ENCODE measurements around the gene TLR4. TPM values are rescaled to one million over a fixed set of nuclear protein-coding genes. Genes with fewer than 3 reads are reported as not detected.

TLR4 gene
- total RNA-seq, 1 donor from 2014 or later: 7.9 TPM

GRCh38 chr9:117757561-117758190 lies 53.5 kb downstream of the TLR4 start:
- no peak overlapping the region for H3K4me3 Mint-ChIP-seq (ENCODE audit: unreplicated experiment)
- TF ChIP-seq CTCF (IDR thresholded peaks at IDR 0.05; ENCODE audit: unreplicated experiment): no peak
- H3K27me3 Mint-ChIP-seq (ENCODE audit: unreplicated experiment): no peaks in the 10 kb centered on the region
- DNase-seq (ENCODE audit: low spot score): no peak
- H3K4me1 Mint-ChIP-seq (ENCODE audit: unreplicated experiment): no peaks in the 10 kb centered on the region
- H3K9me3 Mint-ChIP-seq (ENCODE audit: unreplicated experiment): no peaks in the 10 kb centered on the region
- no peak overlapping the region for H3K27ac Mint-ChIP-seq (ENCODE audit: unreplicated experiment)
- H3K36me3 Mint-ChIP-seq (ENCODE audit: low read depth, unreplicated experiment): no peaks in the 10 kb centered on the region

GRCh38 chr9:117763314-117763713 lies 59.1 kb downstream of the TLR4 start:
- Mint-ChIP-seq H3K27ac (ENCODE audit: unreplicated experiment) (no peak overlapping the region), H3K4me3 (ENCODE audit: unreplicated experiment) (no peak overlapping the region), H3K27me3 (ENCODE audit: unreplicated experiment) (no peaks in the 10 kb centered on the region), H3K4me1 (ENCODE audit: unreplicated experiment) (no peaks in the 10 kb centered on the region), H3K36me3 (ENCODE audit: low read depth, unreplicated experiment) (no peaks in the 10 kb centered on the region), H3K9me3 (ENCODE audit: unreplicated experiment) (no peaks in the 10 kb centered on the region)
- no peak for DNase-seq (ENCODE audit: low spot score)
- TF ChIP-seq CTCF (IDR thresholded peaks at IDR 0.05; ENCODE audit: unreplicated experiment): no peak

GRCh38 chr9:117768750-117769395 lies 64.7 kb downstream of the TLR4 start:
- no peak for DNase-seq (ENCODE audit: low spot score)
- Mint-ChIP-seq H3K36me3 (ENCODE audit: low read depth, unreplicated experiment) (no peaks in the 10 kb centered on the region), H3K4me3 (ENCODE audit: unreplicated experiment) (no peak overlapping the region), H3K9me3 (ENCODE audit: unreplicated experiment) (peaks cover 13% of the 10 kb centered on the region), H3K4me1 (ENCODE audit: unreplicated experiment) (peaks cover 8% of the 10 kb centered on the region), H3K27me3 (ENCODE audit: unreplicated experiment) (peaks cover 1% of the 10 kb centered on the region), H3K27ac (ENCODE audit: unreplicated experiment) (no peak overlapping the region)
- no peak for TF ChIP-seq CTCF (IDR thresholded peaks at IDR 0.05; ENCODE audit: unreplicated experiment)

GRCh38 chr9:117771136-117771535 lies 66.9 kb downstream of the TLR4 start:
- Mint-ChIP-seq H3K27ac (ENCODE audit: unreplicated experiment) (no peak overlapping the region), H3K9me3 (ENCODE audit: unreplicated experiment) (peaks cover 20% of the 10 kb centered on the region), H3K4me3 (ENCODE audit: unreplicated experiment) (no peak overlapping the region), H3K4me1 (ENCODE audit: unreplicated experiment) (peaks cover 10% of the 10 kb centered on the region), H3K36me3 (ENCODE audit: low read depth, unreplicated experiment) (peaks cover 3% of the 10 kb centered on the region), H3K27me3 (ENCODE audit: unreplicated experiment) (peaks cover 1% of the 10 kb centered on the region)
- TF ChIP-seq CTCF (IDR thresholded peaks at IDR 0.05; ENCODE audit: unreplicated experiment): no peak
- no peak for DNase-seq (ENCODE audit: low spot score)

GRCh38 chr9:117772960-117773359 lies 68.8 kb downstream of the TLR4 start:
- H3K27ac Mint-ChIP-seq (ENCODE audit: unreplicated experiment): no peak overlapping the region
- TF ChIP-seq CTCF (IDR thresholded peaks at IDR 0.05; ENCODE audit: unreplicated experiment): no peak
- no peak overlapping the region for H3K4me3 Mint-ChIP-seq (ENCODE audit: unreplicated experiment)
- DNase-seq (ENCODE audit: low spot score): no peak
- peaks cover 1% of the 10 kb centered on the region for H3K27me3 Mint-ChIP-seq (ENCODE audit: unreplicated experiment)
- peaks cover 20% of the 10 kb centered on the region for H3K9me3 Mint-ChIP-seq (ENCODE audit: unreplicated experiment)
- H3K36me3 Mint-ChIP-seq (ENCODE audit: low read depth, unreplicated experiment): peaks cover 3% of the 10 kb centered on the region
- H3K4me1 Mint-ChIP-seq (ENCODE audit: unreplicated experiment): peaks cover 10% of the 10 kb centered on the region
